Measurements from ENCODE around the gene HS6ST3.

HS6ST3 gene

DNA sequence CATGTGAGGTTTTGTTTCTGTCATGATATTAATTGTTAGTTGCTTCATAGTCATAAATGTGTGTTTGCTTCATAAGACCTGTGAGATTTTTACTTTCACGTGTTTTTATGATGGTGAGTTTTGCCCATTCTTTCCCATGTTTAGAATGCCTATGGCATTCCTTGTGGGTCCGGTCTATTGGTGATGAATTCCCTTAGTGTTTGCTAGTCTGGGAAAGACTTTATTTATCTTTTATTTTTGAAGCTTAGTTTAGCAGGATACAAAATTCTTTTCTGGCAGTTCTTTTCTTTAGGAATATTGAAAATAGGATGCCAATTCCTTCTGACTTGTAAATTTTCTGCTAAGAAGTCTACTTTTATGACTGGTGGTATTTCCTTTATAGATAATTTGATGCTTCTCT lies 571.7 kb downstream of the HS6ST3 start:
- DNase-seq (ENCODE audit: low spot score) = no peak

DNA sequence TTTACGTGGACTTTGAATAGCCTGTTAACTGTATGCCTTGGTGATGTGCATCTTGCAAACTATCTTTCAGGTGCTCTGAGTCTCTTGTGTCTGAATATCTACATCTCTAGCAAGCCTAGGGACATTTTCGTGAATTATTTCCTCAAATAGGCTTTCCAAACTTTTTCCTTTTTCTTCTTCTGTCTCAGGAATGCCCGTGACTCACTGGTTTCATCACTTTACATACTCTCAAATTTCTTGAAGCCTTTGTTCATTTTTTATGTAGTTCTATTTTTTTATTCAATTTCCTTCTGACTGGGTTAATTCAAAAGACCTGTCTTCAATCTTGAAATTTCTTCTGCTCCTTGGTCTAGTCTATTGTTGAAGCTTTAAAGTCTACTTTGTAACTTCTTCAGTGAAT lies 572.1 kb downstream of the HS6ST3 start:
- DNase-seq (ENCODE audit: low spot score) = no peak

- no peak for DNase-seq (ENCODE audit: low spot score)
These were observed 577.5 kb downstream of the HS6ST3 start for GRCh38 chr13:96667294-96668018.

GRCh38 chr13:96671073-96671472 lies 581.2 kb downstream of the HS6ST3 start:
- DNase-seq (ENCODE audit: low spot score) = no peak

DNA sequence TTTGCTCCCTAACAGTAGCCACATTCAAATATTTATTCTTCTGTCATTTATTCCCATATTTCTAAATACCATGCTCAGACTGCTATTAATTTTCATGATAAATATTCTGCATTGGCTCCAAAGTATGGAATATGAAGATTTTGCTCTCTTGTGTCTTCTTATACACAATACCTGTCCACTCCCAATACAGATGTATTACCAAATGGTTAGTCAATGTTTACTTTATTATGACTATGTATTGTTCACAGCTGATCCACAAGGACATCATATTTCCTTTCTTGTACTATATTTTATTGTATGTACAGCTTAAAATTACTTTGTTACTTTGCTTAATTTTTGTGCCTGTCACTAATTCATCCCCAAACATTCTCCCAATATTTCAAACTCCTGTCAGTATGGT lies 582.1 kb downstream of the HS6ST3 start:
- no peak for DNase-seq (ENCODE audit: low spot score)

- no peak for DNase-seq (ENCODE audit: low spot score)
These were observed 583.9 kb downstream of the HS6ST3 start for GRCh38 chr13:96673825-96674224.

GRCh38 chr13:96677029-96677428 lies 587.1 kb downstream of the HS6ST3 start:
- DNase-seq (ENCODE audit: low spot score) = no peak

- no peak for DNase-seq (ENCODE audit: low spot score)
These were observed 588.9 kb downstream of the HS6ST3 start for GRCh38 chr13:96678801-96679200.

DNA sequence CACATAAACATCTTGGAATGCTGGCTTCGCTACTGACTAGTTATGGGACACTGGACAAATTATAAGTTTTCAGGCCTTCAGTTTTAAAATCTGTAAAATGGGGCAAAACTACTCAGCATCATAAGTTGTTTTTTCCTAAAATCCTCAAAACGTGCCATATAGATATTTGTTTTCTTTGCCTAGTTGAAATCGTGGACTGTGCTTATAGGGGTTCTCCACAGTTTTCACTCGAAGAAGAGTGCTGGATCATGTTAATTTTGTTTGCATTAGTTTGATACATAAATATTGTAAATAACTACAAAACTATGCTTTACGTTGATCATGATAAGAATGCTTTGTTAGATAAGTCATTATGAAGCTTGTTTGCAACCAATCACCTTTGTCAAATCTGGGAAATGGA lies 591.0 kb downstream of the HS6ST3 start:
- DNase-seq (ENCODE audit: low spot score) = no peak

GRCh38 chr13:96681766-96682165 lies 591.9 kb downstream of the HS6ST3 start:
- DNase-seq (ENCODE audit: low spot score) = no peak

DNA sequence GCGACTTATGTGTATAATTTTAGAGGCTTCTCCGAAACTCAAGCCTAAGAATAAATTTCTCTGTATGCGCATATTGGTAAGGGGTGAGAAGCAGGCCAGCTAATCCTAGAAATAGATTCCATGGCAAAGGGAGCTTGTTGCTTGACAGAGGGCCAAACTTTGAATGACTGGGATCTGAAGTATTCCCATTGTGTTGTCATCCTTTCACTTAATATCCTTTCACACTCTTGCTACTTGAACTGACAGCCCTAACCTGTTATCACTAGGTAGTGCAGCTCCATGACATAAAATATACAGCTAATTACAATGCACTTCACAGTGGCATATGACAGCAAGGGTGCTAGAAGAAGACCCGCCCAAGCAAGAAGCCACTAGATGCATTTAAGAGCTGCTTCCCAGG lies 594.6 kb downstream of the HS6ST3 start:
- DNase-seq (ENCODE audit: low spot score) = no peak

DNA sequence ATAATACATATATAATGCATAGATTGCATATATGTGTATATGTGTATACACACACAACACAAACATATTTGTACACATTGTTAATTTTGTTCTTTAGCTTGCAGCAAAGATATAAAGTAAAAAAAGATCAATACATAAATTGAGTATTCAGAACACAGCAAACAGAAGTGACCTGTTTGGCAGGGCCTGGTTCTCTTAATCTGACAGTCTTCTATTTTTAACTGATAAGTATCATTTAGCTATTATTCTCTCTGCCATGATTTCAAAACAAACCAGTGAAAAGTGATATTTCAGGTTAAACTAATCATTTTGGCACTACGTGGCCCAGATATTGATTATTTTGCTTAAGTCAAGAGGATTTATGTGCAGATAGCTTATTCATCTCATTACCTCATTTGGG lies 595.0 kb downstream of the HS6ST3 start:
- DNase-seq (ENCODE audit: low spot score) = no peak

DNA sequence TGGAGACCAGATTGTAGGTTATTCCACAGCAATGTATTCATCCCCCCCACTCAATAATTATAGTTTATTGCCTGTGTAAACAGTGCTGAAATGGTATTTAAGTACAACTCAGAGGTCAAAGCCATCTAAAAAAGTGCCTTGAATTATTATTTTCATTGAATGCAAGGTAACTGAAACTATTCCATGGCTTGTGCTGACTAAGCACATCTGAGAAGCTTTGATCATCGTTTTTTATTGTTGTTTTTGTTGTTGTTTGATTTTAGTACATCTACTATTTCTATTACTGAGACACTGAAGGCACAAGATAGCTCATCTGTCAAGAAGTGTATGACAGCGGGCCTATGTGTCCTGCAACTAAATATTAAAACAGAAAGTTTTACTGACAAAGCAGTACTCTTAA lies 596.4 kb downstream of the HS6ST3 start:
- no peak for DNase-seq (ENCODE audit: low spot score)

- DNase-seq (ENCODE audit: low spot score) = no peak
These were observed 597.3 kb downstream of the HS6ST3 start for GRCh38 chr13:96687191-96687590.

- no peak for DNase-seq (ENCODE audit: low spot score)
These were observed 601.1 kb downstream of the HS6ST3 start for GRCh38 chr13:96690998-96691397.

- DNase-seq (ENCODE audit: low spot score) = no peak
These were observed 606.5 kb downstream of the HS6ST3 start for GRCh38 chr13:96696389-96696900.

GRCh38 chr13:96700657-96701056 lies 610.8 kb downstream of the HS6ST3 start:
- DNase-seq (ENCODE audit: low spot score) = no peak

DNA sequence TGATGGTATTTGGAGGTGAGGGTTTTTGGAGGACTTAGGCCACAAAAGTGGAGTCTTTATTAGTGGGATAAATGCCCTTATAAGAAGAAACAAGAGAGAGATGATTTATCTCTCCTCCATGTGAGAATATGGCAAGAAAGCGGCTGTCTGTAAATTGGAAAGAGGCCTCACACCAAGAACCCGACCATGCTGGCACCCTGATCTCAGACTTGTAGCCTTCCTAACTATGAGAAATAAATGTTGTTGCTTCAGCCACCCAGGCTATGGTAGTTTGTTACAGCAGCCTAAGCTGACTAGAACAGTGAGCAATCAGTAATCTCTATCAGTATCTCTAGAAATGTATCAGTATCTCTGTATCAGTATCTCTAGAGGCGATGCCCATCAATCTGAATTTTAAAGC lies 617.2 kb downstream of the HS6ST3 start:
- no peak for DNase-seq (ENCODE audit: low spot score)

DNA sequence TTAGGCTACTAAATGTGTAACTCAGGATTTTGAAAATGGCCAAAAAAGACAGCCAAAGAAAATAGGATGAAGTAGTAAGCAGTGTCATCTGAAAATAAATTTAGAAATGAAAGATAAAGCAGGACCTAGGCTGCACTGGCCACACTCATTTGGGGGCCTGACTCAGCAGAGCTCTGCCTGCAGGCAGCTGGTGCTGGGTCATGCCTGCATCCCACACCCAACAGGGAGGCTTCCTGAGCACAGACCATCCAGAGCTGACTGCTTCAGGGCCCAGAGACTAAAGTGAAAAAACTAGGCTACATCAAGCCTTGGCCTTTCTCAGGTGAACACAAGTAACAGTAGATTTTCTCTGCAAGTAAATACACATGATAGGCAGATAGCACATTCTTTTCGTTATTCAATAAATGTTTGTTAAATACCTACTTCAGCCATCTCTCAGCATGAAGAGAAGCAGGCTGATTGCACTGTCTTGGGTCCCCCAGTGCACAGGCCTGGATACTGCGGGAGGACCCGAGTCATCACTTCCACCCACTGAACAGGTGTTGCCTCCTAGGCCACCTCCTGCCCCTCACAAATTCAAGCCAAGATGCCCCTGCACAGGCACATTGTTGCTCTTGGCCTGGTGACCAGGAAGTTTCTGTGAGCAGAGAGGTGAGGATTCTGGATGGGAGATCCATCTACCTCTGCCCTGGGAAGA lies 620.4 kb downstream of the HS6ST3 start:
- DNase-seq (ENCODE audit: low spot score) = no peak

DNA sequence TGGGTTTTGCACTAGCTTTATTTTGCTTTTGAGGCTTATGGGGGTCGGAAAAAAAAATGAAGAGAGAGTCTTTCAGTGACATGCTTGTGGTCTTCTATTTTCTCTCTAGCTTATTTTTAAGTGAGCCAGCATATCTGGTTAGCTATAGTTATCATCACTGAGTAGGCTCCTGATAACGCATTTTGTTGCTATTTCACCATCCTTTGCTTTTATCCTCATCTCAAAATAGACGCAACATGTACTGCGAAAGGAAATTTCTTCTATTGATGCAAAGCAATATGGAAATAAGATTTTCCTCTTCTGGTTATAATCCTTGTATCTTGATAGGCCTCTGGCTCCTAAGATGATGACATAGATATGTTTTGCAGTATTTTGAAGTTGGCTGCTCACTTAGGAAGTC lies 630.5 kb downstream of the HS6ST3 start:
- no peak for DNase-seq (ENCODE audit: low spot score)

DNA sequence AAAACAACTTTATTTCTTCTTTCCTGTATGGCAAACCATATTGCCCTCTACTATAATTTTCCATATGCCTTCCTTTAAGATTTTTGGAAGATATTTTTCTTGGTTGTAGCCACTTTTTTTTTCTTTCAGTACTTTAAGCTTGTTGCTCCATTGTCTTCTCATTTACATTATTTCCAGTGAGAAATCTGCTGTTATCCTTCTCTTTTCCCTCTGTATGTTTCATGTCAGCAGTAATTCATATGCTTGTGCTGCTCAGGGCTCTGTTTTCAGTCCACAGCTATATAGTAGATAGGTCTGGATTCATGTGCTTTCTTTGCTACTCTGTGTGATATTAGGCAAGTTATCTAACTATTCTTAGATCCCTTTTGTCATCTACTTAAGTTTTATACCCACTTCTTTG lies 636.7 kb downstream of the HS6ST3 start:
- DNase-seq (ENCODE audit: low spot score) = no peak

DNA sequence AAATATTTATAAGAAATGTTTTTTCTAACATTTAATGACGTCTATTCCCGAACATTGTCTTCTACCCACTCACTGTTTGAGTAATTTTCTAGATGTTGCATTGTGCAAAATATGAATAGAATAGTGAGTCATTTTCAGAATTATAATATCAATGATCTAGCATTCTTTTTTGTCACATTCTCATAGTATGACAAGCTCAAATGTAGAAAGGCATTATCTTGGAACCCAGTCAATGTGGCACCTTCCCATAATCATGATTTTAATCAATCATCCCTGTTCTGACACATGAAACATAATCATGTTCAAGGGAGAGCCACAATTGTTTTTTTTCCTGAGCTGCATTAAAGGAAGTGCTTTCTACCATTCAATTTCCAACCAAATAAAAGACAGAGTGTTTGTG lies 638.6 kb downstream of the HS6ST3 start:
- DNase-seq (ENCODE audit: low spot score) = no peak

DNA sequence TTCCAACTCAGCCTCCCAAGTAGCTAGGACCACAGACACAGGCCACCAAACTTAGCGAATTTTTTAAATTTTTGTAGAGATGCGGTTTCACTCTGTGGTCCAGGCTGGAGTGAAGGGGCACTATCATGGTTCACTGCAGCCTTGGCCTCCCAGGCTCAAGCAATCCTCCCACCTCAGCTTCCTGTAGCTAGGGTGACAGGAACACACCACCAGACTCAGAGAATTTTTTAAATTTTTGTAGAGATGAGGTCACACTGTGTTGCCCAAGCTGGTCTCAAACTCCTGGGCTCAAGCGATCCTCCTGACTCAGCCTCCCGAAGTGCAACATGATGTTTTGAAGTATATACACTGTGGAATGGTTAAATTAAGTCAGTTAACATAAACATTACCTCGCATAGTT lies 640.8 kb downstream of the HS6ST3 start:
- no peak for DNase-seq (ENCODE audit: low spot score)

GRCh38 chr13:96734499-96734898 lies 644.6 kb downstream of the HS6ST3 start:
- no peak for DNase-seq (ENCODE audit: low spot score)
